ENCODE results near the gene OPTC.
A peak's percentile ranks its signal among the peaks of the same experiment; 100 is the strongest.

Gene OPTC

GRCh38 chr1:203537806-203538464 is 44.0 kb downstream of the OPTC start:
- no peak for DNase-seq

- DNase-seq: no peak
These were observed 44.8 kb downstream of the OPTC start for GRCh38 chr1:203538726-203539125.

GRCh38 chr1:203539831-203540546 is 46.0 kb downstream of the OPTC start:
- no peak for DNase-seq

- no peak for DNase-seq
These were observed 50.5 kb downstream of the OPTC start for GRCh38 chr1:203544485-203544884.

GRCh38 chr1:203544978-203545816 is 51.2 kb downstream of the OPTC start:
- no peak for DNase-seq

- no peak for DNase-seq
These were observed 52.3 kb downstream of the OPTC start for GRCh38 chr1:203546274-203546673.

GRCh38 chr1:203547147-203547546 is 53.2 kb downstream of the OPTC start:
- DNase-seq: no peak

GRCh38 chr1:203547771-203548421 is 53.9 kb downstream of the OPTC start:
- no peak for DNase-seq

GRCh38 chr1:203548892-203549291 is 54.9 kb downstream of the OPTC start:
- no peak for DNase-seq

- DNase-seq: no peak
These were observed 55.4 kb downstream of the OPTC start for GRCh38 chr1:203549309-203549708.

- DNase-seq: no peak
These were observed 56.9 kb downstream of the OPTC start for GRCh38 chr1:203550846-203551245.

GRCh38 chr1:203551550-203551949 is 57.6 kb downstream of the OPTC start:
- no peak for DNase-seq

- DNase-seq: no peak
These were observed 59.5 kb downstream of the OPTC start for GRCh38 chr1:203553496-203553895.

GRCh38 chr1:203554071-203554470 is 60.1 kb downstream of the OPTC start:
- no peak for DNase-seq

- peak; percentile 53 for DNase-seq
These were observed 61.1 kb downstream of the OPTC start for GRCh38 chr1:203555076-203555475.

GRCh38 chr1:203555511-203556046 is 61.6 kb downstream of the OPTC start:
- DNase-seq: no peak

- peak; percentile 95 for DNase-seq
These were observed 62.3 kb downstream of the OPTC start for GRCh38 chr1:203556047-203556851.

- peak; percentile 90 for DNase-seq
These were observed 63.4 kb downstream of the OPTC start for GRCh38 chr1:203557390-203557789.

- DNase-seq: peak; percentile 98
These were observed 64.3 kb downstream of the OPTC start for GRCh38 chr1:203558064-203558760.
